DND-41 (cell line): Measurements from ENCODE around the gene LAMTOR3.

Experiments
- ATAC-seq: fragments of 200-7000 bp; cut with Tn5 transposase; 3 replicates; pipeline ENCODE4 v1.9.1; 2021; ENCODE audit warnings: low read depth; ENCODE audit not compliant: insufficient read depth
- DNase-seq: peaks from one replicate; pipeline ENCODE4 v3.0.0-alpha.2; 2020
- H2AFZ ChIP-seq: 2 replicates; pipeline ENCODE4 v1.6.0; 2012; ENCODE audit warnings: low read depth, low read length
- H3K27ac ChIP-seq: 2 replicates; pipeline ENCODE4 v1.5.1; 2012; ENCODE audit warnings: low read length, inconsistent platforms
- H3K27me3 ChIP-seq: fragments of 200-600 bp; sonication (generic); 2 replicates; pipeline ENCODE4 v1.6.0; 2012; ENCODE audit warnings: low read length, mild to moderate bottlenecking, inconsistent platforms; ENCODE audit not compliant: insufficient read depth, poor library complexity
- H3K36me3 ChIP-seq: 2 replicates; pipeline ENCODE4 v1.5.1; 2012; ENCODE audit warnings: low read length, inconsistent platforms; ENCODE audit not compliant: insufficient read depth
- H3K4me1 ChIP-seq: 2 replicates; pipeline ENCODE4 v1.5.1; 2012; ENCODE audit warnings: mild to moderate bottlenecking, low read length; ENCODE audit not compliant: insufficient read depth
- H3K4me2 ChIP-seq: 2 replicates; pipeline ENCODE4 v1.6.0; 2012; ENCODE audit warnings: mild to moderate bottlenecking, moderate library complexity, low read length, inconsistent platforms; ENCODE audit not compliant: insufficient read depth
- H3K4me3 ChIP-seq, 2 experiments: fragments of 200-600 bp in 1 of 2; shearing (Covaris generic) in 1 of 2; 2 replicates each; pipeline ENCODE4 v1.5.1; 2012 to 2016; ENCODE audit warnings: inconsistent platforms in 2 of 2, low read length in 2 of 2, mild to moderate bottlenecking in 2 of 2, low read depth in 1 of 2, moderate library complexity in 1 of 2
- H3K79me2 ChIP-seq: 2 replicates; pipeline ENCODE4 v1.6.0; 2012; ENCODE audit warnings: low read length, inconsistent platforms; ENCODE audit not compliant: insufficient read depth
- H3K9ac ChIP-seq: 2 replicates; pipeline ENCODE4 v1.6.0; 2012; ENCODE audit warnings: low read depth, mild to moderate bottlenecking, inconsistent platforms, low read length, moderate library complexity
- H3K9me3 ChIP-seq: 2 replicates; pipeline ENCODE4 v1.5.1; 2012; ENCODE audit warnings: low read length, moderate library complexity, mild to moderate bottlenecking, inconsistent platforms; ENCODE audit not compliant: insufficient read depth, severe bottlenecking
- H4K20me1 ChIP-seq: 2 replicates; pipeline ENCODE4 v1.6.0; 2012; ENCODE audit warnings: low read length; ENCODE audit not compliant: insufficient read depth
- EZH2 ChIP-seq: IDR thresholded peaks from 3 replicates; pipeline ENCODE4 v1.6.1; 2012; ENCODE audit warnings: borderline replicate concordance, low read depth, mild to moderate bottlenecking, moderate library complexity, low read length, inconsistent platforms; ENCODE audit not compliant: severe bottlenecking
- TF ChIP-seq, protein P1 (sequence below): IDR thresholded peaks from 2 replicates; pipeline ENCODE4 v1.5.1; 2012; ENCODE audit warnings: borderline replicate concordance, low read length, moderate library complexity, mild to moderate bottlenecking; ENCODE audit not compliant: poor library complexity, severe bottlenecking; ENCODE audit errors: extremely low read depth

LAMTOR3 gene

DNA sequence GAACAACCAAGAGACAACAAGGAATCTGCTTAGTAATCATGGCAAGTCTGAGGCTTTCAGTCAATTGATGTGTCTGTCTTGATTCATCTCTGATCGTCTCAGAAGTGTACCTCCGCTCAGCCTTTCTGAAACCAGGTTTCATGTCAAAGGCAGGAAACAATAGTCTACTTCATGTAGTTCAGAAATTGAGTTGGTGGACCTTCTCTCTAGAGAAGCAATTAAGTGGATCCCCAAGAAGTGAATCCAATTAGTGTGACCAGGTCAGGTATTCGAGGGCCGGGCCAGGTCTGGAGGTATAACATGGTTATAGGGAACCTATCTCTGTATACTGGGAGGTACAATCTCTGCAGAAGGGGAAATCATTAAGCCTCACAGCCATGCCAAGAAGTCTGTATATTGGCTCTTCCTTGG lies 45.6 kb downstream of the LAMTOR3 start:
- no peak overlapping the region for H3K27ac ChIP-seq

DNA sequence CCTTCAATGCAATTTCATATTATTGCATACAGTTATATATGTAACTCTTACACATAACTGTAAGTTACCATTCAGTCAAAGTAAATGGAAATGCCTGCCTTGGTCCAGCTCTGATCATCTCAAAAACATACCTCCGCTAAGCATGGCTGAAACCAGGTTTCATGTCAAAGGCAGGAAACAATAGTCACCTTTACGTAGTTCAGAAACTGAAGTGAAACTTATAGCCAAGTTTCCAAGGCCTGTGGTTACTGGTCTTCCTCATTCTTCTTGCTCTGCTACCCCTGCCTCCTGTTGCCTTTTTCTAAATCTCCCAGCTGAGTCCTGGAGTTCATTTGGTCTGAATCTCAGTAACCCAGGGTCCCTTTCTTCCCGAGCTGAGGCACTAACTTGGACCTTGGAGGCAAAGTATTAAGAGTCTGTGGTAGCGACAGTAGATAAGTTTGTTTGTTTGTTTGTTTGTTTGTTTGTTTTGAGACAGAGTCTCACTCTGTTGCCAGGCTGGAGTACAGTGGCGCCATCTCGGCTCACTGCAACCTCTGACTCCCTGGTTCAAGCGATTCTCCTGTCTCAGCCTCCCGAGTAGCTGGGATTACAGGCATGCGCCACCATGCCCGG lies 46.8 kb downstream of the LAMTOR3 start:
- DNase-seq (no peak), ATAC-seq (no peak)
- no peak for TF ChIP-seq EZH2
- TF ChIP-seq, protein P1, sequence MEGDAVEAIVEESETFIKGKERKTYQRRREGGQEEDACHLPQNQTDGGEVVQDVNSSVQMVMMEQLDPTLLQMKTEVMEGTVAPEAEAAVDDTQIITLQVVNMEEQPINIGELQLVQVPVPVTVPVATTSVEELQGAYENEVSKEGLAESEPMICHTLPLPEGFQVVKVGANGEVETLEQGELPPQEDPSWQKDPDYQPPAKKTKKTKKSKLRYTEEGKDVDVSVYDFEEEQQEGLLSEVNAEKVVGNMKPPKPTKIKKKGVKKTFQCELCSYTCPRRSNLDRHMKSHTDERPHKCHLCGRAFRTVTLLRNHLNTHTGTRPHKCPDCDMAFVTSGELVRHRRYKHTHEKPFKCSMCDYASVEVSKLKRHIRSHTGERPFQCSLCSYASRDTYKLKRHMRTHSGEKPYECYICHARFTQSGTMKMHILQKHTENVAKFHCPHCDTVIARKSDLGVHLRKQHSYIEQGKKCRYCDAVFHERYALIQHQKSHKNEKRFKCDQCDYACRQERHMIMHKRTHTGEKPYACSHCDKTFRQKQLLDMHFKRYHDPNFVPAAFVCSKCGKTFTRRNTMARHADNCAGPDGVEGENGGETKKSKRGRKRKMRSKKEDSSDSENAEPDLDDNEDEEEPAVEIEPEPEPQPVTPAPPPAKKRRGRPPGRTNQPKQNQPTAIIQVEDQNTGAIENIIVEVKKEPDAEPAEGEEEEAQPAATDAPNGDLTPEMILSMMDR, result no peak
- no peaks in the 10 kb centered on the region for H3K27me3 ChIP-seq
- no peaks in the 10 kb centered on the region for H3K9me3 ChIP-seq
- H3K4me3 ChIP-seq, result no peak overlapping the region
- H3K4me2 ChIP-seq, result no peak overlapping the region
- H3K36me3 ChIP-seq, result no peaks in the 10 kb centered on the region
- no peak overlapping the region for H3K27ac ChIP-seq
- H4K20me1 ChIP-seq, result no peaks in the 10 kb centered on the region
- no peaks in the 10 kb centered on the region for H3K4me1 ChIP-seq
- no peak overlapping the region for H3K9ac ChIP-seq
- H2AFZ ChIP-seq, result no peak overlapping the region
- H3K79me2 ChIP-seq, result no peaks in the 10 kb centered on the region

More for the DNA sequence above, 45.6 kb downstream of the LAMTOR3 start:
- Histone ChIP-seq H3K9me3 (no peaks in the 10 kb centered on the region), H3K9ac (no peak overlapping the region), H3K36me3 (no peaks in the 10 kb centered on the region), H3K27me3 (no peaks in the 10 kb centered on the region), H2AFZ (no peak overlapping the region), H3K4me1 (no peaks in the 10 kb centered on the region), H3K79me2 (no peaks in the 10 kb centered on the region), H3K4me2 (no peak overlapping the region), H3K4me3 (no peak overlapping the region), H4K20me1 (no peaks in the 10 kb centered on the region)
- no peak for ATAC-seq
- TF ChIP-seq, protein P1, result no peak
- no peak for TF ChIP-seq EZH2
- DNase-seq, result no peak

DNA sequence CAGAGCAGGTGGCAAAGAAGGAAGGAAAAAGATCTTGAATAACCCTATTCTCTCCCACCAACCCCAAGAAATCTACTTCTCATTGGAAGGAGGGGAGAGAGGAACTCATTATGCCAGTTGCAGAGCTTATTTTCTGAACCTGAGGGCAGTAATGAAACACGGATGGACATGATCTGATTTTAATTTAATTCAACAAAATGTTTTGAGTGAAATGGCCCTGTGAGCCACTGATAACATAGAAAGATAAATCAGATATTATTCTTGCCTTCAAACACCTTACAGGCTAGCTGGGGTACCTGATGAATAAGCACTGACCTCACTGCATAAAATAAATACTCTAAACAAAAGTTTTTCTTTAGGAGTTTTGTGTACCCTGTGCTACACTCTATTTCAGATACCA lies 47.3 kb downstream of the LAMTOR3 start:
- H3K9ac ChIP-seq, result no peak overlapping the region
- H3K4me2 ChIP-seq, result no peak overlapping the region
- no peaks in the 10 kb centered on the region for H3K36me3 ChIP-seq
- no peaks in the 10 kb centered on the region for H3K9me3 ChIP-seq
- no peaks in the 10 kb centered on the region for H3K79me2 ChIP-seq
- ATAC-seq (no peak), DNase-seq (no peak)
- TF ChIP-seq, protein P1, result no peak
- no peak for TF ChIP-seq EZH2
- H3K27me3 ChIP-seq, result no peaks in the 10 kb centered on the region
- no peak overlapping the region for H2AFZ ChIP-seq
- H3K4me3 ChIP-seq, result no peak overlapping the region
- no peaks in the 10 kb centered on the region for H3K4me1 ChIP-seq
- no peak overlapping the region for H3K27ac ChIP-seq
- no peaks in the 10 kb centered on the region for H4K20me1 ChIP-seq
